Measurements from ENCODE around the gene IGFL4.

GRCh38 chr19:46052896-46053295, 12.1 kb upstream of the IGFL4 start:
- TF ChIP-seq CTCF (IDR thresholded peaks at IDR 0.05; ENCODE audit: borderline replicate concordance, extremely low read depth, low read length, poor library complexity, severe bottlenecking) (no peak), EZH2 (IDR thresholded peaks at IDR 0.05; ENCODE audit: borderline replicate concordance, low read depth, low read length, severe bottlenecking) (no peak)

Measured in DND-41 (cell line).